Globus pallidus (tissue), 1 donor: ENCODE data around the gene DHRS2.
"Not testable (repeated sequence)": the region's sequence is repeated elsewhere in the genome, so short reads cannot be mapped to it uniquely, and the experiment has no call there.

ENCODE experiments used
- DNase-seq: peaks from one replicate; pipeline ENCODE4 v3.0.0-alpha.2; 2015; ENCODE audit warnings: low spot score

The DHRS2 gene, protein sequence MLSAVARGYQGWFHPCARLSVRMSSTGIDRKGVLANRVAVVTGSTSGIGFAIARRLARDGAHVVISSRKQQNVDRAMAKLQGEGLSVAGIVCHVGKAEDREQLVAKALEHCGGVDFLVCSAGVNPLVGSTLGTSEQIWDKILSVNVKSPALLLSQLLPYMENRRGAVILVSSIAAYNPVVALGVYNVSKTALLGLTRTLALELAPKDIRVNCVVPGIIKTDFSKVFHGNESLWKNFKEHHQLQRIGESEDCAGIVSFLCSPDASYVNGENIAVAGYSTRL

DNA sequence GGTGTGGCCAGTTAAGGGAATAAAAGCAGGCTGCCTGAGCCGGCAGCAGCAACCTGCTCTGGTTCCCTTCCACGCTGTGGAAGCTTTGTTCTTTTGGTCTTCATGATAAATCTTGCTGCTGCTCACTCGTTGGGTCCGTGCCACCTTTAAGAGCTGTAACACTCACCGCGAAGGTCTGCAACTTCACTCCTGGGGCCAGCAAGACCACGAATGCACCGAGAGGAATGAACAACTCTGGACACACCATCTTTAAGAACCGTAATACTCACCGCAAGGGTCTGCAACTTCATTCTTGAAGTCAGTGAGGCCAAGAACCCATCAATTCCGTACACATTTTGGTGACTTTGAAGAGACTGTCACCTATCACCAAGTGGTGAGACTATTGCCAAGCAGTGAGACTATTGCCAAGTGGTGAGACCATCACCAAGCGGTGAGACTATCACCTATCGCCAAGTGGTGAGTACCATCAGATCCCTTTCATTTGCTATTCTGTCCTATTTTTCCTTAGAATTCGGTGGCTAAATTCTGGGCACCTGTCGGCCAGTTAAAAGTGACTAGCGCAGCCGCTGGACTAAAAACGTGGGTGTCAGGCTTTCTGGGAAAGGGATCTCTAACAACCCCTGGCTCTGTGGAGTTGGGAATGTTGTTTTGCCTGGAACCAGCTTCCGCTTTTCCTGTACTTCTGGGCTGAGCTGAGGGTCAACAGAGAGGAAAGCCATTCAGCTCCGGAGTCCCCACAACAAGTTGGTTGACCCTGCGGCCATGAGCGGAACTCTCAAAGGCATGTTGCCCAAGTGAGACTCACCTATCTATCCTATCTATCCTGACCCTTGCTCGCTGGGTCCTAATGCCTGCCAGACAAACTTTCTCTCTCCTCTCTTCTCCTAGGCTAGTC lies at the start of gene DHRS2:
DHRS2 (plus strand) TSS at position 48 of the 895 bp plus-strand sequence. CDS start 2,501 bp downstream, outside the sequence.
- DNase-seq, result no peak

DNA sequence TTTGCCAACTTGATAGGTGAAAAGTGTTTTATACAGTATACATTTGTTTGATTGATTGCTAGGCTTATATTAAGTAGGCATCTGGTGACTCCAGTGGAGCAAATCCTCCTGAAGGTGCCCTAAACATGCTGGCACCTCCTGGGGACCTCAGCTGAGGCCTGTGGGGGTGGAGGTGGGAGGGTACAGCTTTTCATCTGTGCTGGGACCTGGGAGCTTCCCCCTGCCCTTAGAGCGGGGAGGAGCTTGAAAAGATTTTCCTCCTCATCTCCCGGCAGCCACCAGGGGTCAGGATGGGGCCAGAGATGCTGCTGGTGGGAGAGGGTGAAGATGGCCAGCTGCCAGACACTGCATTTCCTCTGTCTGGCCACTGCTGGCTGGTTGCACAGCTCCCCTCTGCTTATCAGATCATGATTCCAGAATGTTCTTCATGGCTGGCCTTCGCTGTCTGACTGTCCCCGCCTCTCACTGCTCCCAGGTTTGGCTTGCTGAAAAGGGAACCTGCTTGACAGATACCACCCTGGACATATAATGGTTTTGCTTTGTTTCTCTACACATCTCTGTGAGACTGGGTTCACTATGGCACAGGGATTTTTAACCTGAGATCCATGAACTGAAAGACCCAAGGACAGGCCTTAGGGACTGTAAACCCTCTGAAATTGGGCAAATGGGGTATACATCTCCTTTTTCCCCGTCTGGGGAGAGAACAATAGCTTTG lies 47.1 kb upstream of the DHRS2 start:
- DNase-seq, result peak; percentile 87

DNA sequence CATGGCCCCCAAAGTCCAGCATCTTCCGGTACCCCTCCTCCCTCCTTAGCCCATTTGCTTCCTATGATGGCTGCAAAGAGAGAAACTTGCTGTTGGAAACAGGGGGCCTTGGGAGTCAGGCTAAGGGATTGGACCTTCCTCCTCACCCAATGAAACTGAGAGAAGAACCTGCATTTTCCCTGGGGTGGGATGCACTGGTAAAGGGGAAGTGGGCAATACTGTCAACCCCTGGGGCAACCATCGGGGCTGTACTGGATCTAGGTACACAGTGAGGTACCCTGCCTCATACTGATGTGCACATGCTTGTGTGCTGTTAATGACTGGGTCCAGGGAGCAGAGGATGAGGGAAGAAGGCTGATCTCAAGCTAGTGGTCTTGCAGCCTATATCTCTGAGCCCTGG lies 46.6 kb upstream of the DHRS2 start:
- DNase-seq, result no peak

DNA sequence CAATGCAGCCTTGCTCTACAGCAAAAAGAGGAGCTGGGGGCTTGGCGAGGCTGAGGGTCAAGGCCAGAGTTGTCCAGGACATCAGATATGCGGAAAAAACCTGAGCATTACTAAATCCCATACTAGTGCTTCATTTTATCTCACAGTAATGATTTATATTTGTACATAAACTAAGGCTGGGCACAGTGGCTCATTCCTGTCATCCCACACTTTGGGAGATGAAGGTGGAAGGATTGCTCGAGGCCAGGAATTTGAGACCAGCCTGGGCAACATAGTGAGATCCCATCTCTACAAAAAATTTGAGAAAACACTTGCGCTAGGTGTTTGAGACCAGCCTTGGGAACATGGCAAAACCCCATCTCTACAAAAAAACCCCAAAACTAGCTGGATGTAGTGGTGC lies 46.0 kb upstream of the DHRS2 start:
- no peak for DNase-seq

DNA sequence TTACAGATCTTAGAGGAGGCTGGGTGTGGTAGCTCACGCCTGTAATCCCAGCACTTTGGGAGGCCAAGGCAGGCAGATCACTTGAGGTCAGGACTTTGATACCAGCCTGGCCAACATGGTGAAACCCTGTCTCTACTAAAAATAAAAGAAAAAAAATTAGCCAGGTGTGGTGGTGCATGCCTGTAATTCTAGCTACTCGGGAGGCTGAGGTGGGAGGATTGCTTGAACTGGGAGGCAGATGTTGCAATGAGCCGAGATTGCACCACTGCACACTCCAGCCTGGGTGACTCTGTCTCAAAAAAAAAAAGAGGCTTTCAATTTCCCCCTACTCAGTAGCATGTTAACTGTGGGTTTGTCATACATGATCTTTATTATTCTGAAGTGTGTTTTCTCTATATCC lies 42.0 kb upstream of the DHRS2 start:
- not testable (repeated sequence) for DNase-seq

DNA sequence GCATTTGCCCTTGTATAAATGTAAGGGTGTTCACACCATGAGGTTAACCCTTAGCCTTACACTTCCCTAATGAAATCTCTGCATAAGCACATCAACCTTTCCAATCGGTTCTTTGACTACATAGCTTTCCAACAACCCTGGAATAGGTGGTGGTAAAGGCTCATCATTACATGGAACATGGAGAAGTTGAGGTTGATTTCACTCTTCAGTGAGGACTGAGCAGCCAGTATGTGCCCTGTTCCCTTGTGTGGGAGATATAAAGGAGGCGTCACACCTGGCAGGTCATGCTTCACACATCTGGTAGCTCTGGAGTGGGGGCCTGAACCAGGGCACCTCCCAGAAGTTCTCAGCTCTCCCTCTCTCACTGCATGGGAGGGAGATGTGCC lies 35.8 kb upstream of the DHRS2 start:
- no peak for DNase-seq

DNA sequence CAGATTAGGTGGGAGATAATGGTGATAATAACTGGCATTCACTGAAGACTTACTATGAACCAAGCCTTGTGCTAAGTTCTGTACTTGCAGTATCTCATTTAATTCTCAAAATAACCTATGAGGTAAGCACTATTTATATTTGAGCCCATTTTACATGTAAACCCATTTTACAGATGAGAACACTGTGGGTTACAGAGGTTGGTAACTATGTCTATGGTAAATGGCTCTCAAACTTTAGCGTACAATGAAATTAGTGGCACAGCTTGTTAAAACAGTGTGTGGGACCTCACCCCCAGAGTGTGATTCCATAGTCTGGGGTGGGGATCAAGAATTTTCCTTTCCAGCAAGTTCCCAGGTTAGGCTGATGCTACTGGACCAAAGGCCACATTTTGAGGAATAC lies 35.4 kb upstream of the DHRS2 start:
- DNase-seq, result no peak

DNA sequence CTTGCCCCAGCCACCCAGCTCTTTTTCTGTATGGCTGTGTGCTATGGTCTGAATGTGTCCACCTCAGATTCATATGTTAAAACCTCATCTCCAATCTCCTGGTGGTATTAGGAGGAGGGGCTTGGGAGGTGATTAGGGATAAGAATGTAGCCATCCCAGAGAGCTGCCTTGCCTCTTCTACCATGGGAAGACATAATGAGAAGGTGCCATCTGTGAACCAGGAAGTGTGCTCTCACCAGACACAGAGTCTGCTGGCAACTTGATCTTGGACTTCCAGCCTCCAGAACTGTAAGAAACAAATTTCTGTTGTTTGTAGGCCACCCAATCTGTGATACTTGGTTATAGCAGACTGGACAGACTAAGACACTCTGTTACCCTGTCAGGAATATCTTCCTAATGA lies 34.7 kb upstream of the DHRS2 start:
- no peak for DNase-seq

DNA sequence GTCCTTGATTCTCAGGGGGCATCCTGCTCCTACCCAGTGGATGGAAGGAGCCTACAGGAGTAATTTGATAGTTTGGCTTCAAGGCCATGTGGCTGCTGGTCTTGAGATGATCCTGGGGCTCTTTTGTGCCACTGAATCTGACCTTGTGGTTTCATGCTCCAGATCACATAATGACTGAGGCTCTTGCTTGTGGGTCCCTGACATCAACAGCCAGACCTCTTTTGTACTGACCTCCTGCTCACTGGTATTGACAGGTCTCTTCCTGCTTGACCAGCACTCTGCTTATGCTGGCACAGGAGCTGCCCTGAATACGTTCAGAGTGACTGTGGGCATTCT lies 34.4 kb upstream of the DHRS2 start:
- DNase-seq, result no peak

DNA sequence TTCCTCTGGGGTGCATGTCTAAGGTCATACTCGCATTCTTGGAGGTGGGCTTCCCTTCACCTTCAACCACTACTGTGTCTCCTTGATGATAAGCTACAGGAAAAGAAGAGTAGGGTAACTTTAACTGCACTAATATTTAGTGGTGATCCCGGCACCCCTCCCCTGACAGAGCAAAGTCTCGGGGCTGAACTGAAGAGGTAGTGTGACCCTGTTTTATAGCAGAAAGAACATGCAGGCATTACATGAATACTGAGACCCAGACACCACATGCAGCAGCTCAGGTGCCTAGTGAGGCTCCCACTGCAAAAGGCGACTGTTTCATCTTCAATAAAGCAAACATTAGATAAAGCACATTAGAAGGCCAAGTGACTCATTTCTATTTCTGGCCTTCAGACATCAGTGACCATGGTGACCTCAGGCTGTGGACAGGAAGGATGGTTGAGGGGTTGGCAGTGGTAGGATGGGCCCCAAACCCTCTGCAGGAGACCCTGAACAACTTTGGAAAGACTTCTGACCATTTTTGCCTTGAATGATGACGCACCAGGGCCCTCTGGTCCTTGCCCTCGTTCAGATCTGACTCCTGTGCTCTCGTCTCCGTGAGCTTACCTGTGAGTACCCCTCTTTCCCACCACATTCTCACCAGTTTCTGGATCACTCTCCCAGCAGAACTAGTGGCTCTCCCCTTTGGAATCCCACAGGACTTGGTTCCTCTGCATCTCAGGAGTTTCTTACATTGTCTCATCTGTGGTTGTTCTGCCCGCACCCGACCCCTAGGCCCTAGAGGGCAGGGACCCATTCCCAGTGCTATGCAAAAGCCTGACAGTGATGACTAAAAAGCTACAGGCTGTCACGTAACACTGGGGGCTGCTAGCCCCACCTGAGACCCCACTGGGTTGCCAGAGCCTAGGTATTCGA lies 33.7 kb upstream of the DHRS2 start:
- DNase-seq, result no peak

DNA sequence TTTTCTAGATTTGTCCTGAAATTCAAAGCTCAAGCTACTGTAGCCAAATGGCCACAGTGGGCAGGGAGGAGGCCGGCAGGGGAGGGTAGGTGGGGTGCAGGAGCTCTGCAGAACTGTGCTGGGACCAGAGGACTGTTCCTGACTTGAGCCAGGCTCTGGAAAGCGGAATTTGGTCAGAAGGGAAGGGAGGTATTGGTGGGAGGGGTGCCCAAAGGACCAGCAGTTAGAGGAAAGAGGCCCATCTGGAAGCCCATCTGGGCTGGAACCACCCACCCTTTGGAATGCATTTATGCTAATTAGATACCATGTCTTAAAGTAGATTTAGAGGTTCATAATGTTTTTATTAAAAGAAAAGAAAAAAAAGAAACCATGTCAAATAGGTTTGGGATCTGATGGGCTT lies 33.1 kb upstream of the DHRS2 start:
- no peak for DNase-seq

DNA sequence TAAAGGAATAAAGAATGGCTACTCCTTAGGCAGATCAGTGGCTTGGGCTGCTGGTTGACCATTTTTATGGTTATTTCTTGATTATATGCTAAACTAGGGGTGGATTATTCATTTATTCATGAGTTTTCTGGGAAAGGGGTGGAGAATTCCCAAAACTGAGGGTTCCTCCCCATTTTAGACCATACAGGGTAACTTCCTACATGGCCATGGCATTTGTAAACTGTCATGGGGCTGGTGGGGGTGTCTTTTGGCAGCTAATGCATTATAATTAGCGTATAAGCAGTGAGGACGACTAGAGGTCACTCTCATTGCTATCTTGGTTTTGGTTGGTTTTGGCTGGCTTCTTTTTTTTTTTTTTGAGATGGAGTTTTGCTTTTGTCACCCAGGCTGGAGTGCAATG lies 32.0 kb upstream of the DHRS2 start:
- no peak for DNase-seq

DNA sequence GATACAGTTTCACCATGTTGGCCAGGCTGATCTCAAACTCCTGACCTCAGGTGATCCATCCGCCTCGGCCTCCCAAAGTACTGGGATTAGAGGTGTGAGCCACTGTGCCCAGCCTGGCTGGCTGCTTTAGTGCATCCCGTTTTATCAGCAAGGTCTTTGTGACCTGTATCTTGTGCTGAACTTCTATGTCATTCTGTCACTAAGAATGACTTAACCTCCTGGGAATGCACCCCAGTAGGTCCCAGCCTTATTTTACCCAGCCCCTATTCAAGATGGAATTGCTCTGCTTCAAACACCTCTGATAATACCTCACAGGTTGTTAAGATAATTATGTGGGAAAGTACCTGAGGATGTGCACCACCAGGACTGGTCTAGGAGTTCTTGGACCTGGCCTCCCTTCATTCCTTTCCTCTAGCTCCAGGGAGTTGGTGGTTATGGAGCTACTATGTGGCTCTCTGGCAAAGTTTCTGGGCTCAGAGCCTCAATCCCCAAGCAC lies 31.4 kb upstream of the DHRS2 start:
- no peak for DNase-seq

DNA sequence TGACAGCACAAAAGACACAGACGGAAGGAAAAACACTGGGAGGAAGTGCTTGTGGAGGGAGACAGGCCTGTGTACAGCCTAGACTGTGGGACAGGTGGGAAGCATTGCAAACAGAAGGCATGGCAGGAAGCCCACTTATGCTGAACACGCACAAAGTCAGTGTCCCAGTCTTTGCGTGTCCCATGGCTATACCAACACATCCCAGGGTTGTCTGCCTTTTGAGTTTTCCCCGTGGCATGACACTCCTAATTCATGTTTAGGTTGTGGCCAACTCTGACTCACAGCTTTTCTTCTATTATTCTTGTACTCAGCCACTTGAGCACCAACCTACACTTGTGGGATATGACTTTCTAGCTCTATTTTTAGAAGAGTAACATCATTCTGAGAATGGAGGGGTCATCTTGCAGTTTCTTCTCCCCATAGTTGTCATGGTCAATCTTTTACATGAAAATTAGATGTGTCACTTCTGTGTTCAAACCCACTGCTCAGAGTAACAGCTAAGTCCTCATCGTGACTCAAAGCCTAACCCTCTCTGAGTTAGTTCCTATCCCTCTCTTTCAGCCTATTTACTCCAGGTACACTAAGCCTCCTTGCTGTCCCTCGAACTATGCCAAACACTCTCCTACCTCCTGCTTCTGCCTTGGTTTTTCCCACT lies 30.1 kb upstream of the DHRS2 start:
- DNase-seq, result no peak

DNA sequence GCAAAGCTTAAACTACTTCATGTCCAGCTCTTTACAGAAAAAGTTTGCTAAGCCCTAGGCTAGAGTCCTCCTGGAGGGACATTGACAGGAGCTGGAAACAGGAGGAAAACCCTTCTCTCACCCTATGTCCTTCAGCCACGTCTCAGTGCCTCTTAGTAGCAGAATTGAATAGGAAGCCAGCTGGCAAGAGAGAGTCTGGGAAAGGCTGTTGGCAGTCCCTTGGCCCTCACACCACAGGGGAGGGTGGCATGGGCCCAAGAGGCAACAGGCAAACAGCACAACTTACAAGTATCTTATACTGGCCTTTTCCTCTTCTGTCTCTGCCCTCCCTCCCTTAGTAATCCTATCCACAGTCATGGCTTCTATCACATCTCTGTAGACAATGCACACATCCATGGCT lies 27.7 kb upstream of the DHRS2 start:
- no peak for DNase-seq

DNA sequence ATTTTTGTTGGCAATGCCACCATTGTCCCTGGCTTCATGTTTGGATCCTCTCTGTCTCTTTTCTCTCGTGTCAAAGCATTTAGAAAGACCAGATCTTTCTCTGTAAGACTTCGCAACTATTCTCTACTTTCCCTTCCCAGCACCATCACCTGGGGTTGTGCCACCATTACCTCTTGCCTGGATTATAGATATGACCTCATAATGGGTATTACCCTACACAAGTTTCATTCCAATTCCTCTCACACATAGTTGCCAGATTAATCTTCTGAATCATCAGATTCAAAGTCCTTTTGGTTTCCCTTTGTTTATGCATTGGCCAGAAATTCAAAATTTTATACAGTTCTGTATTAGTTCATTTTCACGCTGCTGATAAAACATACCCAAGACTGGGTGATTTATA lies 27.2 kb upstream of the DHRS2 start:
- DNase-seq, result no peak

DNA sequence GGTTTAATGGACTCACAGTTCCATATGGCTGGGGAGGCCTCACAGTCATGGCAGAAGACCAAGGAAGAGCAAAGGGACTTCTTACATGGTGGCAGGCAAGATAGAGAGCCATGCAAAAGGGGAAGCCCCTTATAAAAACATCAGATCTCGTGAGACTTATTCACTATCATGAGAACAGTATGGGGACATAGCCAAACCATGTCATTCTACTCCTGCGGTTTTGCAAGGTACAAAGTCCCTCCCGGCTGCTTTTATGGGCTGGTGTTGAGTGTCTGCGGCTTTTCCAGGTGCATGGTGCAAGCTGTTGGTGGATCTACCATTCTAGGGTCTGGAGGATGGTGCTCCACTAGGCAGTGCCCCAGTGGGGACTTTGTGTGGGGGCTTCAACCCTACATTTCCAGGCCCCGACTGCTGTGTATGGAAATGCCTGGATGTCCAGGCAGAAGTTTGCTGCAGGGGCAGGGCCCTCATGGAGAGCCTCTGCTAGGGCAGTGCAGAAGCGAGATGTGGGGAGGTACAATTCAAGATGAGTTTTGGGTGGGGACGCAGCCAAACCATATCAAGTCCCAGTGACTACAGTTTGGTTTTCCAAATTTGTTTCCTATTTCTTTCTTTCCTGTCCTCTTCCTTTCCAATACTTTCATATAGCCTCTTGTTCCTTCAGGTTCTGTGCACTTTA lies 26.6 kb upstream of the DHRS2 start:
- DNase-seq, result not testable (repeated sequence)

DNA sequence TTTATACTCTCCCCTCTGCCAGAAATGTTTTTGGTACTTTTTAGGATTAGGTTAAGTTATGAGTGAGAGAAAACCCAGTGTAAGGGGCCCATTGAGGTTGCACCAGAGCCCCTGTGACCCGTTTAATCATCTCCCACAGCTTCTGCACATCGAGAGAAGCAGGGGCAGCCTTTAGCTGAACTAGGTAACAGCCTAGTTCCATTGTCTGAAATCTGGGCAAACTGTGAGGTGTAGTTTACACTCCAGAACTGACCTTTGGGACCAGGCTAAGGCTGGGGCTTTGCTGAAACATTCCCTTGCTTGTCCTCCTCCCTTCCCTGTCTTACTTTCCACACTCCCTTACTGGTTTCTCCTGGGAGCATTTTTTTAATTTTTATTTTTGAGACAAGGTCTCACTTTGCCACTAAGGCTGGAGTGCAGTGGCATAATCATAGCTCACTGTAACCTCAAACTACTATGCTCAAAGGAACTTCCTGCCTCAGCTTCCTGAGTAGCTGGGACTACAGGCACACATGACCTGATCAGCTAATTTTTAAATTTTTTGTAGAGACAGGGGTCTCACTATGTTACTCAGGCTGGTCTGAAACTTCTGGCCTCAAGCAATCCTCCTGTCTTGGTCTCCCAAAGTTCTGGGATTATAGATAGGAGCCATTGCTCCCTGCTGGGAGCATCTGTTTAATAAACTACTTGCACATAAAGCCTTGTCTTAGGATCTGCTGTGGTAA lies 25.9 kb upstream of the DHRS2 start:
- no peak for DNase-seq

DNA sequence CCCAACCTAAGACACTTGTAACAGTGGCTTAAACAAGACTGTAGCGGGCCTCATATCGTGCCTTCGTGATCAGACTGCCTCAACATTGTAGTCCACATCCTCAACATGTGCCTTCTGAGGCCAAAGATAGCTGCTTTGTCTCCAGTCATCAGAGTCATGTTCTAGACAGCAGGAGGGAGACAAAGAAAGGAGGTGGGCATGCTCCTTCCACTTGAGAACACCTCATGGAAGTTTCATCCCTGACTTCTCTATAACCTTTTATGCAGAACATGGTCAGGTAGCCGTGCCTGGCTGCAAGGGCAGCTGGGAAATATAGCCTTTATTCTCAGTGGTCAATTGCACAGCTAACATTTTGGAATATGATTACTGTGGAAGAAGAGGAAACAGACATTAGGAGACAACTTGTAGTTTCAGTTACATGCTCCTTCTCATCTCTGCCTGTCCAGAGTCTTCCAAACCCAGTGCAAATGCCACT lies 25.3 kb upstream of the DHRS2 start:
- no peak for DNase-seq

DNA sequence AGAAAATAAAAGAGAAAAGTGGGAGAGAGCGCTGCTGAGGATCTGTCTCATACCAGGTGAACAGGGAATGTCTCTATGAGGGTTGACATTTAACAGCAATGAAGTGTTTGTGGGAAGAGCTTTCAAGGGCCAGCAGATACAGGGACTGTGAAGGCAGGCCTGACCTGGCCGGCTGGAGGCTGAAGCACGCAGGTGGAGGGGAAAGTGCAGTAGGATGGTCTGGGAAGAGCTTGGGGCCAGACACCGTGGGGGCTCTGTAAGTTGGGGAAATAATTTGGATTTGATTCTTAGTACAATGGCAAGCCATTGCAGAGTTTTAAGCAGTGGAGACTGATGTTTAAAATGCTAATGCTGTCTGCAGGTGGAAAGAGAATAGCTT lies 23.8 kb upstream of the DHRS2 start:
- DNase-seq, result no peak
